Measurements from ENCODE around the gene DGCR2.

GRCh38 chr22:18999008-18999407 lies 123.2 kb downstream of the DGCR2 start:
- TF ChIP-seq ZNF274 (IDR thresholded peaks at IDR 0.05; ENCODE audit: low read depth, low read length) (no peak), YY1 (IDR thresholded peaks at IDR 0.05; ENCODE audit: insufficient read depth, insufficient read length) (no peak), SUZ12 (IDR thresholded peaks at IDR 0.05; ENCODE audit: extremely low read depth, insufficient read depth, insufficient read length) (no peak)
